Stimulated activated CD4-positive, alpha-beta T cell treated with anti-CD3 and anti-CD28 coated beads, Interleukin-15, amount 100 ng/mL, for 24 hours (primary cell): ENCODE data around the gene ARL5C.

Experiments
- DNase-seq: peaks from one replicate; pipeline ENCODE4 v3.0.0-alpha.2; 2020

ARL5C gene

DNA sequence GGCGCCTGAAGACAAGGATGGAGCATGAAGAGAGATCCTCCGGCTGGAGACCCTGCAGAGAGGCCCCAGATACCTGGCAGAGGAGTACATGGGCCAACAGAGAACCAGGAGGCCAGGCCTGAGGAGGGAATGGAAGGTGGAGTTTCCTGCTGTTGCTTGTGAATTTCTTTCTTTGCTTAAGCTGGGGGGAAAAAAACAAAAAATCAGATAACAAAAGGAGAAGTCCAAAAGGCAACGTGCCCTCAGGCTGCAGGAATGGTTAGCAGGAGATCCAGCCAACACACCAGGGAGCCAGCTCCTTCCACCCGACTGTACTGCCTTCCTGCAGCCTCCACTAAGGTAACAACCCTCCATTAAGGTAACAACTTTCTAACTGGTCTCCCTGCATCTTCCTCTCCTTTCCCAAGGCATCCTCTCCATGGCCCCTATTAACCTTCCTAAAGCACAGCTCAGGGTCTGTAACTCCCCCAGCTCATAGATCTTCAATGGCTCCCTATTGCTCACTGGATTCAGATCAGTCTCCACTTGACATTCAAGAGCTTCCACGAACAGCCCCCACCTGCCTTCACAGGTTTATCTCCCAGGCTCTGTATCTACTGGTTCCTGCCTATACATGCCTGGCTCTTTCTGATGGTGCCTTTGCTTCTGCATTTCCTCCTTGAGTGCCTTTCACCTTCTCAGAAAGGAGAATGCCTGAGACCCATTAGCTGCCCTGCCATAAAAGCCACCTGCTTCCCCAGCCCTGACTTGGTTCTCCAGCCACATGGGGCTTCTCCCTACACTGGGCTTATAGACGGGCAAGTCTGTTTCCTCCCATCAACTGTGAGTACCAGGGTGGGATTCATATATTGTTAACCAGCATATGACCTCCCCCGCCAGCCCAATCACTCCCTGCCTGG, 725 bp upstream of the ARL5C start:
- no peak for DNase-seq

- DNase-seq: no peak
Observed at GRCh38 chr17:39165178-39165840, 652 bp downstream of the ARL5C start.

- peak; percentile 87 for DNase-seq
Observed at GRCh38 chr17:39164675-39165143, 1.3 kb downstream of the ARL5C start.

- no peak for DNase-seq
Observed at GRCh38 chr17:39161962-39162361, 4.0 kb downstream of the ARL5C start.

DNA sequence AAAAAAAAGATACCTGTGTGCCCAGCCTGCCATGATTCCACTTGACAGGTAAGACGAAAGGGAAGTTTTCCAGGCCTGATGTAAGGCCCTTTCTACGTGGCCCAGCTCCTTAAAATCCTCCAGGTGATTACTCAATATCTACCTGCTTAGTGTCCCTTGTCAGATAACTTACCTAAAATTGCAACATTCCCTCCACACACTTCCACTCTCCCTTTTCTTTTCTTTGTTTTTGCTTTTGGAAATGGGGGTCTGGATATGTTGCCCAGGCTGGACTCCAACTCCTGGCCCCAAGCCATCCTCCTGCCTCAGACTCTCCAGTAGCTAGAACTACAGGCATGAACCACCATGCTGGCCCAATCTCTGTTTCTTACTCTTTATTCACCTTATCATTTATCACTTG, 7.3 kb downstream of the ARL5C start:
- no peak for DNase-seq

- DNase-seq: no peak
Observed at GRCh38 chr17:39156491-39156890, 9.5 kb downstream of the ARL5C start.

GRCh38 chr17:39155654-39156053, 10.3 kb downstream of the ARL5C start:
- DNase-seq: no peak

DNA sequence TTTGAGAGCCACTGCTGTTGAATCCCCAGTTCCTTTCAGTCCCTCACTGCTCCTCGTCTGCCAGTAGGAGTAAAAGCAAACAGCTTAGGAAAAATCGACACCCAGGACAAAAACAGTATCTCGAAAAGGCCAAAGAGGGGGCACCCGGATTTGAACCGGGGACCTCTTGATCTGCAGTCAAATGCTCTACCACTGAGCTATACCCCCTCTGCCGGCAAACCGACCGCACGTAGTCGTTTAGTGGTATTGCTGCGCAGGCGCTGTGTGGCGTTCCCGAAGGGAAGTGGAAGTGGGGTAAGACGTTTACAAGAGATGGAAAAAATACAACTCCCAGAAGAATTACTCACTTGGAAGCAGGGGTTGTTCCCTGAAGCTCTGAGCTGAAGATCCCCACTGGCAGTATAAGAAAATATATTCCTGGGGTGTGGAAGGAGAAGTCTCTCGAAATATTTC, 12.3 kb downstream of the ARL5C start:
- peak; percentile 93 for DNase-seq

- DNase-seq: peak; percentile 34
Observed at GRCh38 chr17:39151943-39152818, 13.8 kb downstream of the ARL5C start.

DNA sequence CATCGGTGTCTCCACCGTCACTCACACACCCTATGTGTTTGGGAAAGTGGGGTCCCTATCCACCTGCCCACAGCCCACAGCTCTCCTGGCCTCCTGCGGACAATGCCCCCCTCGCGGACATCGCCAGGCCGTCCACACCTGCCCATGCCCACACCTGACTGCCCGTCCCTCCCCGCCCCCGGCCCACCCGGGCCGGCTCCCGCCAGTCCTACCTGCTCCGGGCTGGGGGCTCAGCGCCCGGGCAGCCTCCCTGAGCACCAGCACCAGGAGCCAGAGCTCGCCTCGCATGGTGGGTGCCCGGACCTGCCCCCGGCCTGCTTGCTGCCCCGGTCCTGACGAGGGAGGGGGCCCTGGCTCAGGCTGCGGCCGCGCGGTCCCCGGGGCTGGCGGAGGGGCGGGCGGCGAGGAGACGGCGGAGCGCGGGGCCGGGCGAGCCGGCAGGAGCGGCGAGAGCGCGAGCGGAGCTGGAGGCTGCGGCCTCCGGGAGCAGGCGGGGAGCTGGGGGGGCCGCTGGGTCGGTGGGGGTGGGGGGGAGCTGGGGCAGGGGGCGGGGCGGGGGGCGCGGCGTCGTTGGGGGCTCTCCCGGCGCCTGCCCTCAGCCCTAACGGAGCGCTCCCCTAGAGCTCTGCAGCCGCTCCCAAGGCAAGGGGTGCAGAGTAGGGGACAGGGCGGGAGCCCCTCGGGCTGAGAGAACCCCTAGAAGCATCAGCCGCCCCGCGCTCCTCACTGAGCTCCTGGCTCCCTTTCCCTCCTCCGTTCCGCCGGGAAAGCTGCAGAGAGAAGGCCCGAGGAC, 14.6 kb downstream of the ARL5C start, which contains the start of gene PLXDC1:
PLXDC1 (minus strand) TSS at position 488 of the 793 bp plus-strand sequence; CDS start at position 288, 200 bp downstream.
- peak; percentile 33 for DNase-seq

GRCh38 chr17:39150795-39151149, 15.2 kb downstream of the ARL5C start:
- no peak for DNase-seq

GRCh38 chr17:39150104-39150634, 15.8 kb downstream of the ARL5C start:
- DNase-seq: no peak

- DNase-seq: no peak
Observed at GRCh38 chr17:39147221-39148185, 18.5 kb downstream of the ARL5C start.

- no peak for DNase-seq
Observed at GRCh38 chr17:39146273-39146672, 19.7 kb downstream of the ARL5C start.

- DNase-seq: no peak
Observed at GRCh38 chr17:39145143-39145542, 20.8 kb downstream of the ARL5C start.

DNA sequence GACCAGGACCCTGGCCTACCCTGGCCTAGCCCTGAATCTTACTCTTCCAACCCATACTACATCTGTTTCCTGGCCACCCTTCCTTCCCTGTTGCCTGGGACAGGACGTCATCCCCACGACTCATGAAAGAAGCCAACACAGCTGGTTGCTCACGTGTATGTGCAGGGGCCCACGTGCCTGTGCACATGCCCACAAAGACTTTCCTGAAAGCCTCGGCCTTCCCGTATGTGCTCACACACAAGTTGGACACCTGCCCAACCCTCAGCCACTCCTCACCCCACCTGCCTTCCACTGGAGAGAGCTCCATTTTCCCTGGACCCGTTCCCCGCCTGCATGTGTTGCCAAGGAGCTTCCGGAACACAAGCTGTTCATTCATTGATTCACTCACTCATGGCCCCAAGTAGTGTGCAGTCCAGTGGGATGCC, 21.5 kb downstream of the ARL5C start:
- no peak for DNase-seq

DNA sequence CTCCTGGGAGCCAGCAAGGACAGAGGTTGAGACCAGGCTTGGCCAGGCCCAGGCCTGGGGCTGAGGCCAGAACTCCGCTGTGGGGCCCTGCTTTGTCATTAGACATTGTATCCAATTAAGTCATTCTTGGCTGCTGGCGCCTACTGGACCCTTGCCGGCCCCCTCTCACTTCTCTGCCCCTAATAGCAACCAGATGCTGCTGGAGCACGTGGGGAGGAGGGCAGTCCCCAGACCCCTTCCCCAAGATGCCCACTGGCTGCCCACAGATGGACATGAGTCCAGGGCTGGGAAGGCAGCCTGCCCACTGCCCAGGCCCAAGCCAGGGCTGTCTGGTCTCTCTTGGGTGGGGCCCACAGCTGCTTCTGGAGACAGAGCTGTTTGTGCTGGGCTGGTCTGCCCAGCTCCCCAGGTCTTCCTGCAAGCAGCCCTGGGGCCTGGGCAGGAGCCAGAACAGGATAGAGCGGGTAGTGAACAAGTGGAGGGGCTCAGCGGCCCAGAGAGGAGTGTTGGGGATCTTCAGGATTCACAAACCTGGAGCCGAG, 22.3 kb downstream of the ARL5C start:
- DNase-seq: no peak

DNA sequence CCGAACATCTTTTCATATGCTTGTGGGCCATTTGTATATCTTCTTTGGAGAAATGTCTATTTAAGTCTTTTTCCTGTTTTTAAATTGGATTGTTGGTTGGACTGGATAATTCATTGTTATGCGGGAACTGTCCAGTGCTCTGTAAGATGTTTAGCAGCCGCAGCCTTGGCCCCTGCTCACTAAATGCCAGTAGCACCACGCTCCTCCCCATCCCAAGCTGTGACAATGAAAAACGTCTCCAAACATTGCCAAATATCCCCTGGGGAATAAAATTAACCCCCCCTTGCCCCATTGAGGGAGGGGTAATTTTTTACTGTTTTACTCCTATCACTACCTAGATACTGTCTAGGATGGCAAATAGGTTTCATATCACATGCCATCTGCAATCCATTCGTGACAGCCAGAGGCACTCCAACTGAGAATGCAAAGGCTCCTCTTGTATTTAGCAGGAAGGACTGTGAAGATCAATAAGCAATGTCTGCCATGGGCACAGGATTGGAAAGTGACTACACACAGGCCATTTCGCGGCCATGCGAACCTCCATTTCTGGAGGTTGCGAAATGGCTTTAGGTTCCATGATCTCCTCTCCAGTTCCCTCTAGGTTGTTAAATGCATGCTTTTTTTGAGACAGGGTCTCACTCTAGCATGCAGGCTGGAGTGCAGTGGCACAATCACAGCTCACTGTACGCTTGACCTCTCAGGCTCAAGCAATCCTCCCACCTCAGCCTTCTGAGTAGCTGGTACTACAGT, 23.9 kb downstream of the ARL5C start:
- no peak for DNase-seq

GRCh38 chr17:39141294-39141693, 24.7 kb downstream of the ARL5C start:
- no peak for DNase-seq
